ENCODE data around the gene PIH1D1.

GRCh38 chr19:49451430-49452181, at the start of gene PIH1D1:
- TF ChIP-seq, protein P1, sequence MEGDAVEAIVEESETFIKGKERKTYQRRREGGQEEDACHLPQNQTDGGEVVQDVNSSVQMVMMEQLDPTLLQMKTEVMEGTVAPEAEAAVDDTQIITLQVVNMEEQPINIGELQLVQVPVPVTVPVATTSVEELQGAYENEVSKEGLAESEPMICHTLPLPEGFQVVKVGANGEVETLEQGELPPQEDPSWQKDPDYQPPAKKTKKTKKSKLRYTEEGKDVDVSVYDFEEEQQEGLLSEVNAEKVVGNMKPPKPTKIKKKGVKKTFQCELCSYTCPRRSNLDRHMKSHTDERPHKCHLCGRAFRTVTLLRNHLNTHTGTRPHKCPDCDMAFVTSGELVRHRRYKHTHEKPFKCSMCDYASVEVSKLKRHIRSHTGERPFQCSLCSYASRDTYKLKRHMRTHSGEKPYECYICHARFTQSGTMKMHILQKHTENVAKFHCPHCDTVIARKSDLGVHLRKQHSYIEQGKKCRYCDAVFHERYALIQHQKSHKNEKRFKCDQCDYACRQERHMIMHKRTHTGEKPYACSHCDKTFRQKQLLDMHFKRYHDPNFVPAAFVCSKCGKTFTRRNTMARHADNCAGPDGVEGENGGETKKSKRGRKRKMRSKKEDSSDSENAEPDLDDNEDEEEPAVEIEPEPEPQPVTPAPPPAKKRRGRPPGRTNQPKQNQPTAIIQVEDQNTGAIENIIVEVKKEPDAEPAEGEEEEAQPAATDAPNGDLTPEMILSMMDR (CRISPR knock-in tag; IDR thresholded peaks at IDR 0.05): peak; percentile 23; the same call in 1 of the 2 replicates
- TF ChIP-seq ZNF317 (CRISPR knock-in tag; IDR thresholded peaks at IDR 0.05) (no peak), PHF8 (CRISPR knock-in tag; IDR thresholded peaks at IDR 0.05) (peak; percentile 82), ZNF484 (CRISPR knock-in tag; IDR thresholded peaks at IDR 0.05; ENCODE audit: borderline replicate concordance, low read depth) (no peak), ZNF841 (CRISPR knock-in tag; IDR thresholded peaks at IDR 0.05; ENCODE audit: borderline replicate concordance) (no peak)
